Iris pigment epithelial cell (primary cell): ENCODE measurements around the gene NELL1.

Source experiments
- DNase-seq: peaks from one replicate; pipeline ENCODE4 v3.0.0-alpha.2; 2011; ENCODE audit warnings: low read depth

The NELL1 gene

GRCh38 chr11:20875889-20876288 is 206.5 kb downstream of the NELL1 start:
- no peak for DNase-seq

- no peak for DNase-seq
These were observed 207.4 kb downstream of the NELL1 start for GRCh38 chr11:20876738-20877137.

- DNase-seq = no peak
These were observed 210.7 kb downstream of the NELL1 start for GRCh38 chr11:20880094-20880493.

DNA sequence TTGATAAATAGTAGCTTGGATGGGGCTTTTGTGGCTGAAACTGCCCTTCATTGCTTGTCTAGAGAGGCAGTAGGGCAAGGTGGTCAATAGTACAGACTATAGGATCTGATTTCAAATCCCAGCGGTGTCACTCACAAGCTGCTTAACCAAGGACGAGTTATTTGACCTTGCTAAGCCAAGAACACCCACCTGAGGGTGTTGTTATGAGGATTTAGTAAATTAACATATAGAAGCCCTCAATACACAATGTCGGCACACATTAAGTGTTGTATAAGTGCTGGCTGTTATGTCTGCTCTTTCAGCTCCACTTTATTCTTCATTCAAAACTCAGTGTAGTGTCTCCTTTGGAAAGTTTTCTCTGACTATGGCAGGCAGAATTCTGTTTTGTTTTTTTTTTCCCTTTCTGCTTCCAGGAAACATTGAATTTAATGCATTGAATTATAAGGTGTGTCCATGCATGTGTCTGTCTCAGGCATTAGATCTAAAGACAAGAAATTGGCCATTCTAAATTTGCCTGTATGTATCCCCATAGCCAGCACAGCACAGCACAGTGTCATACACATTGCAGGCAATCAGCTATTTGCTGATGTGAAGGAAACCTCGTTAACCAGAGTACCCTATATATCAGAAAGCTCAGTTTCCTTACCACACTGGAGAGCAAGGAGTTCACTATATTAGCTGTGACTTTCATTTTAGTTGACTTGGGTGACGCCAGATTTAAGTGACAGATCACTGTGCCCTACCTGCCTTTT is 212.1 kb downstream of the NELL1 start:
- no peak for DNase-seq

- no peak for DNase-seq
These were observed 217.8 kb downstream of the NELL1 start for GRCh38 chr11:20887137-20887536.

GRCh38 chr11:20894296-20894695 is 224.9 kb downstream of the NELL1 start:
- no peak for DNase-seq

GRCh38 chr11:20909995-20910726 is 240.8 kb downstream of the NELL1 start:
- DNase-seq = no peak

GRCh38 chr11:20910733-20911132 is 241.3 kb downstream of the NELL1 start:
- no peak for DNase-seq

DNA sequence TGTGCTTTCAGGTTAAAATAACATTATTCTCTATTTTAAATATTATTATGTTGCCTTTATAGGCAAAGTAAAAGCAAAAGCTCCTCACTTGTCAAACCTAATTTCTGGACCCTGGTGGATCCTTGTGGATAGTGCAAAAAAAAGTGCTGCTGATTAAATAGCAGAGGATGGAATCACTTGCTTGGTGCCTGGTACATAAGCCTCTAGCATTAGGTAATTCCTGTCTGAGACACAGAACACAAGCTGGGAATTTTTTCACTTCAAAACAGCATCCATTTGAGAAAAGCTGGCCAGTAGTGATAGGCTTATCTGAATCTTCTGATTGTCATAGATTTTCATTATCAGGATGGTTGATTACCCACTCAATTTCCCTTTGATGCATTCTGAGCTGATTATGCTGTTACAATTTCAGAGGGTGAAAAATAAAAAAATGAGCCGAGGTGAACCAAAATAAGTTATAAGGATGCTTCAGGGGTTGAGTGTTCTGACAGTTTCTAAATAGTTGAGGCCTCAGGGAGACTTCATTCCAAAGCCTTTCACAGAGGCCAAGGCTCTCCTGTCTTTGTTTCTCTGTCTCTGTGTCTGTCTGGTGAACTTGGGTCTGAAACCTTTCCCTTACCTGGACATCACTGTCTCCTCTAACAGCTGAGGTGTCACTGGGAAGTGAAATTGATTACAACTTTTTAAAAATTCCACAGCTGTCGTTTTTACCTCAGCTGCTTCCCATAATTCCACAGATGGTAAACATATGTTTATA is 242.9 kb downstream of the NELL1 start:
- no peak for DNase-seq

DNA sequence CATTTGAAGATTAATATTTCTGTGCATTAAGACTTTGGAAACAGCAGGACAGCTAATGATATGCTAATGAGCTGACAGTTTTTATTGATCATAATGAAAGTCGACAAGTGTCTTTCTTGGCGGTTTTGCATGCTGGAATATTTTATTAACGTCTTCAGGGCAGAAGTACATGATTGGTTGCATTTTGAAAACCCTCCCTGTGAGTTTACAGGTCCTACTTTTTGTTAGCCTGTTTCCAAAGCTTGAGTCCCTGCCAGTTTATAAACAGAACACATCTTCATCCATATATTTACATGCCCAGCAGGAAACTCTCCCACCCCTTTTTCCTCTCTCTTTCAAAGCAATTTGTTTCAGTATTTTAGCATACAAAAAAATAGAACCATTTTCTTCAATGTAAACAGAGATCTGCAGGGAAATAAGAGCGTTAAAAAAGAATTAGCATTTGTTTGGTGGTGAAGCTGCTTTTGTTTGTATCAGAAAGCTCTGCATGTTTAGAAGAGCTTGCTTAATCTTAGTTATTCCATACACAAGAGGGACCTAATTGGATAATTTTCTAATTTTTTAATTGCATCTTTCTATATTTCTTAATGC is 243.6 kb downstream of the NELL1 start:
- no peak for DNase-seq

DNA sequence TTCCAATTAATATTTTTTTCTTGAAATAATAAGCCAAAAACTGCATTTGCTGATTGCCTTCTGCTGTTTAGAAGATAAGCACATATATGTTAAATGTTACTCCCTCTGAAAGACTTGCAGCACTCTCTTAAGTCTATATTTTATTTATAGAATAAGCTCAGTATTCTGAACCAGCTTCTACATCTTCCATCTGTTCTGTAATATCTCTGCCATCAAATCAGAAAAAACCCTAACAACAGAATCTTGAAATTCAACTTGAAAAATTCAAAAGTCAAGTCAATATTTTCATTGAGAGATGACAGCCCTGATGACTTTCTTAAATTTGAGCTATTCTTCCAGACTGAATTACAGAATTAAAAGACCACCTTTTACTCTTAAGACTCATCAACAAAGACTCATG is 247.9 kb downstream of the NELL1 start:
- no peak for DNase-seq

GRCh38 chr11:20926799-20927540 is 257.6 kb downstream of the NELL1 start:
- DNase-seq = no peak

DNA sequence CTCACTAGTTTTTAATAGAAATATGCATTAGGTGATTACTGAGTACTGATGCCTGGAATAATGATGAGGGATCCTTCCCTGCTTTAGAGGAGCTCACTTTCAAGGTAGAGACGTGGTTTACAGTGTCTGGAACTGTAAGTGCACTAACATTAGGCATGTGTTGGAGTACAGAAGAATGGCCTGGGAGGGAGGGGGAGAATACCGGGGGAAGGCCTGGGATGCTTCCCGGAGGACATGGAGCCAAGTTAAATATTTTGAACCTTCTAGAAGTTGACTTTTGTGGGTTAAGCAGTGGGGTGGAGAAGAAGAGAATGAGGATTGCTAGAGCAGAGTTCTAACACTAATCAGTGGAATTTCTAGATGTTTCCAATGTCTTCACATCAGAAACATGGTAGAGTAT is 261.6 kb downstream of the NELL1 start:
- DNase-seq = no peak

- no peak for DNase-seq
These were observed 263.7 kb downstream of the NELL1 start for GRCh38 chr11:20933086-20933485.

DNA sequence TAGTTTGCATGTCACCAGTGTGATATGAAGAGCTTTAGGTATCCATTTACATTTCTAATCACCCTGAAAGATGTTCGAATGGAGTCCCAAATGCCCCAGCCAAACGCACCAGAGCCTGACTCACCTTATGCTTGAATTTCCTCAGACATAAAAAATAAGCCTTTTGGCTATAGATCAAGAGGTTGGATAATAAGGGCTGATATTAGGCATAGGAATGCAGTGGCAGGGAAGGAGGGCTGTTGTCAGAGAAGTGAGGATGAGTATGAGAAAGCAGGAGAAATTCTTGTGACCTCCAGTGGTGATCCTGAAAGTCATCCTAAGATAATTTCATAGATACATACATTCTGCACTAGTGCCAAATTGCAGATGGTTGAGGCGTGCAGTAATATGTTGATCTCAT is 264.6 kb downstream of the NELL1 start:
- DNase-seq = no peak

GRCh38 chr11:20934516-20934915 is 265.1 kb downstream of the NELL1 start:
- no peak for DNase-seq

DNA sequence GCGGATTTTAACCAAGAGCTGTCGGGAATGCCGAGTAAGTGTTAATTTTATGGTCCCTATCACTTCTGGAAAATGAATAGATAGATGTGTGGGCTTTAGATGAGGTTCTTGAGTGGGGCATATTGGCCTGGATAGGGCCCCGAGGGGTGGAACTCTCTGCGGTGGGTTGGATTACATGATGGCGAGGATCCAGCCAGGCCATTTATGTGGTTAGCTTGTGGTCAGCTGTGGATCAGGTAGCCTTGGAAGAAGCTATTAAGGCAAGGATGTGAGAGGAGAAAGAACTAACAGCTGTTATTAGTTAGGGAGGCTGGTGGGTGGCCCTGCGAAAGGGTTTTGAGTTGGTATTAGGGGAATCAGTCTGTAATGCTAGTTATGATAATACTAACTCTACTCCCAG is 268.4 kb downstream of the NELL1 start:
- DNase-seq = no peak

- no peak for DNase-seq
These were observed 280.2 kb downstream of the NELL1 start for GRCh38 chr11:20949585-20949984.

GRCh38 chr11:20962581-20962980 is 293.2 kb downstream of the NELL1 start:
- no peak for DNase-seq

- no peak for DNase-seq
These were observed 294.2 kb downstream of the NELL1 start for GRCh38 chr11:20963596-20963995.

DNA sequence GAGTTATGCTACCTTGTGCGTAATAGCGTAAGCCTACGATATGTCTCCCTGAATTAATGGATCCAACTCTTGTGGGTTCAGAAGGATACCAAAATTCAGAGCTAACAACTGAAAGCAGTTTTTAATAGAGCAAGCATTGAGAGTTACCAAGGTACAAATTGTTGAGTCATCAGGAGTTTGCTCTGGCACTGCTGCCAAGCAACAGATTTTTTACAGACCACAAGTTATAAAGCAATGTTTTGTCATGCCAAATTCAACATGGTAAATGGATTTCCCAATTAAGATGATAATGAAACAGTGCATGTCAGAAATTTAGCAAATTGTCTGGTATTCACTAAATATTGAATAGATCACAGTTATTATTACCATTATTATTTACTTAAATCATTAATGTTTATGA is 295.6 kb downstream of the NELL1 start:
- no peak for DNase-seq

- DNase-seq = no peak
These were observed 297.1 kb downstream of the NELL1 start for GRCh38 chr11:20966489-20966888.
